ENCODE measurements around the gene OR7G3.

Gene OR7G3

GRCh38 chr19:9109959-9110358, 16.8 kb downstream of the OR7G3 start:
- DNase-seq (ENCODE audit: low read depth in 1 of 2, low spot score in 1 of 2): no peak

GRCh38 chr19:9107375-9107774, 19.4 kb downstream of the OR7G3 start, which contains the start of gene OR7G2:
TSS of gene OR7G2 (minus strand) at chr19:9107475. CDS start at chr19:9103243, 4,232 bp downstream.
- no peak for DNase-seq (ENCODE audit: low read depth in 1 of 2, low spot score in 1 of 2)

- no peak for DNase-seq (ENCODE audit: low read depth in 1 of 2, low spot score in 1 of 2)
These were observed 40.0 kb downstream of the OR7G3 start, which contains the start of gene OR1M1 for GRCh38 chr19:9086761-9087160. TSS of gene OR1M1 (plus strand) at chr19:9087061. CDS start at chr19:9093245, 6,184 bp downstream.

- DNase-seq (ENCODE audit: low read depth in 1 of 2, low spot score in 1 of 2): no peak
These were observed 48.1 kb downstream of the OR7G3 start for GRCh38 chr19:9078651-9079050.

GRCh38 chr19:9076901-9077300, 49.8 kb downstream of the OR7G3 start:
- no peak for DNase-seq (ENCODE audit: low read depth in 1 of 2, low spot score in 1 of 2)
